ENCODE measurements around the gene EYA3.

The EYA3 gene

GRCh38 chr1:27937524-27937836 is 150.9 kb downstream of the EYA3 start:
- TF ChIP-seq, protein P1, sequence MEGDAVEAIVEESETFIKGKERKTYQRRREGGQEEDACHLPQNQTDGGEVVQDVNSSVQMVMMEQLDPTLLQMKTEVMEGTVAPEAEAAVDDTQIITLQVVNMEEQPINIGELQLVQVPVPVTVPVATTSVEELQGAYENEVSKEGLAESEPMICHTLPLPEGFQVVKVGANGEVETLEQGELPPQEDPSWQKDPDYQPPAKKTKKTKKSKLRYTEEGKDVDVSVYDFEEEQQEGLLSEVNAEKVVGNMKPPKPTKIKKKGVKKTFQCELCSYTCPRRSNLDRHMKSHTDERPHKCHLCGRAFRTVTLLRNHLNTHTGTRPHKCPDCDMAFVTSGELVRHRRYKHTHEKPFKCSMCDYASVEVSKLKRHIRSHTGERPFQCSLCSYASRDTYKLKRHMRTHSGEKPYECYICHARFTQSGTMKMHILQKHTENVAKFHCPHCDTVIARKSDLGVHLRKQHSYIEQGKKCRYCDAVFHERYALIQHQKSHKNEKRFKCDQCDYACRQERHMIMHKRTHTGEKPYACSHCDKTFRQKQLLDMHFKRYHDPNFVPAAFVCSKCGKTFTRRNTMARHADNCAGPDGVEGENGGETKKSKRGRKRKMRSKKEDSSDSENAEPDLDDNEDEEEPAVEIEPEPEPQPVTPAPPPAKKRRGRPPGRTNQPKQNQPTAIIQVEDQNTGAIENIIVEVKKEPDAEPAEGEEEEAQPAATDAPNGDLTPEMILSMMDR (IDR thresholded peaks at IDR 0.05; ENCODE audit: low read depth, low read length) = no peak
- no peak overlapping the region for H3K4me3 ChIP-seq (ENCODE audit: low read depth, low read length)

DNA sequence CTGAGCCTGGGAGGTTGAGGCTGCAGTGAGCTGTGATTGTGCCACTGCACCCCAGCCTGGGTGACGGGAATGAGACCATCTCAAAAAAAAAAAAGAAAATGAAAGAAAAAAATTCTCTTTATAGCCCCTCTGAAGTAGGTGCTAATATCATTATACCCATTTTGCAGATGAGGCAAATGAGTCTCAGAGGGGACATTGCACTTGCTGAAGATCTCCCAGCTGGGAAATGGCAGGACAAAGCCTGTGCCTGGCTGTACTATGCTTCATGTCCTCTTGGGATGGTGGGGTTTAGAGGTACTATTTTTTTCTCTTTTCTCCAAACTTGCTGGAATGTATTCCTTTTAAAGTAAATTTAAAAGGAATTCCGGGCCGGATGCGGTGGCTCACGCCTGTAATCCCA is 152.0 kb downstream of the EYA3 start:
- no peak overlapping the region for H3K4me3 ChIP-seq (ENCODE audit: low read depth, low read length)

DNA sequence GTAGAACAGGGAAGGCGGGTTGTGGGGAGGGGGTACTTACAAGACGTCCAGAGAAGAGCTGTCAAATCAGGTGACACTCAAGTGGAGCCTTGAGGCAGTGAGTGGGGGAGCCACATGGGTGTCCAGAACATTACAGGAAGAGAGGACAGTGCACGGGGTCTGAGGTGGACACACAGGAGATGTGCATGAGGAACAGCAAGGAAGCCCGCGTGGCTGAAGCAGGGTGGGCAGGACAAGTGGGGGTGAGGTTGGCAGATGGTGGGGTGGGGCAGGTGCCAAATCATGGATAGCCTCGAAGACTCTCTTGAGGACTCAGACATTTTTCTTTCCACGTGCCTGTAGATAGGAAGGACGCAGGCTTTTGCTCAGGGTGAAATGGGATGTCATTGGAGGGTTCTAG is 152.7 kb downstream of the EYA3 start:
- H3K4me3 ChIP-seq (ENCODE audit: low read depth, low read length) = no peak overlapping the region
- TF ChIP-seq, protein P1 (IDR thresholded peaks at IDR 0.05; ENCODE audit: low read depth, low read length) = no peak

More for the DNA sequence above, 152.0 kb downstream of the EYA3 start:
- TF ChIP-seq, protein P1 (IDR thresholded peaks at IDR 0.05; ENCODE audit: low read depth, low read length) = no peak

DNA sequence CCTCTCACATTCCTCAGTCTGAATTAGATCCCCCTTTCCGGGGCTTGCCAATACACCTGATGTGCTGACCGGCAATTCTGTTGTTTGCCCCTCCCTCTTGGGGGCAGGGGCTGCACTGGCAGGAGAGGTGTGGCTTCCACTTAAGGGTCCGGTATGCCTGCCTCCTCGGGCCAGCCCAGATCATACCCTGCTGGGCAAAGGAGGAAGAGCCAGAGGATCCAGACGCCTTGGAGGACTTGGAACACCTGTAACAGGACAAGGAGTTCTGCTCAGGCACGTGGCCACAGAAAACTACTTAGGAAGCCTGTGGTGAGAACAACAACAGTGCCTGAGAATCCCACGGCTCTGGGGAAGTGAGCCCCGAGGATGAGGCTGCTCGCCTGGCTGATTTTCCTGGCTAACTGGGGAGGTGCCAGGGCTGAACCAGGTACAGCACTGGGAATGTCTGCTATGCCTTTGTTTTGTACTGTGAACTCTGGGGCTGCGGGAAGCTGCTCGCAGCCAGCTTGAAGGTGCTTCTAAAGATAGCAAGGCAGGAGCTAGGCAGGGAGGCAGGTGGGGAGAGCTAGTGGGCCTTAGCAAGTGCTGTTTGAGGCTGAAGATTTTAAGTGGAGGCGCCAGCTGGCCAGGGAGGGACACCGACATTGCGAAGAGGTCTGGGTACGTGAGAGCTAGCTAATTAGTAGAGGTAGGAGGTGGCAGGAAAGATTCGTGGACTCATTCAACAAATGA is 153.4 kb downstream of the EYA3 start, which contains the start of gene SMPDL3B:
Gene SMPDL3B, plus strand, starts transcription at position 183 of the 732 bp plus-strand sequence. Its CDS starts 184 bp downstream, at position 367.
- H3K4me3 ChIP-seq (ENCODE audit: low read depth, low read length) = no peak within 1 kb of the TSS
- TF ChIP-seq, protein P1 (IDR thresholded peaks at IDR 0.05; ENCODE audit: low read depth, low read length) = no peak

GRCh38 chr1:27931759-27932158 is 156.7 kb downstream of the EYA3 start:
- TF ChIP-seq, protein P1 (IDR thresholded peaks at IDR 0.05; ENCODE audit: low read depth, low read length) = no peak
- no peak overlapping the region for H3K4me3 ChIP-seq (ENCODE audit: low read depth, low read length)

DNA sequence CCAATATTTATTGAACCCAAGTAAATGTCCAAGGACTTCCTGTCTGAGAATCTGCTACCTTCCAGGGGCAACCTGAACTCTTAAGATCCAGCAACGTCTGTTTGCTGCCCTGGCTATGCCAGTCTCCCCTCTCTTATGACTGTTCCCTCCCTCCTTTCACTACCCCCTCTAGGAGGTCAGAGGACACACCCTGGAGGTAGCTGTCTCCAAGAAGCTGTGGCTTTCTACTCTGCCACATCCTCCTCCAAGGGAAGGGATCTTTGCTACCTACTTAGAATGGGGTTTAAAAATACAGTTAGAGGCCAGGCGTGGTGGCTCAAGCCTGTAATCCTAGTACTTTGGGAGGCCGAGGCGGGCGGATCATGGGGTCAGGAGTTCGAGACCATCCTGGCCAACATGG is 157.2 kb downstream of the EYA3 start:
- H3K4me3 ChIP-seq (ENCODE audit: low read depth, low read length) = no peak overlapping the region
- TF ChIP-seq, protein P1 (IDR thresholded peaks at IDR 0.05; ENCODE audit: low read depth, low read length) = no peak

- H3K4me3 ChIP-seq (ENCODE audit: low read depth, low read length) = no peak overlapping the region
- TF ChIP-seq, protein P1 (IDR thresholded peaks at IDR 0.05; ENCODE audit: low read depth, low read length) = no peak
Observed at GRCh38 chr1:27928216-27928954, 160.0 kb downstream of the EYA3 start.

Data from WI38 (cell line).